Measurements from ENCODE around the gene PHTF1. TPM values are rescaled to one million over a fixed set of nuclear protein-coding genes. Genes with fewer than 3 reads are reported as not detected.

PHTF1 gene
- 10 to 100 TPM; 17.0 to 24.5 TPM for total RNA-seq

GRCh38 chr1:113759333-113760101, at the start of gene PHTF1:
Gene PHTF1 (minus strand): TSS chr1:113759486. CDS start chr1:113758703, 783 bp downstream.
- peak within 1 kb of the TSS; percentile 96 to 98 for H3K27ac Mint-ChIP-seq
- DNase-seq (ENCODE audit: low spot score in 2 of 2) (peak; percentile 63 to 83), ATAC-seq (peak; percentile 84 to 91)
- no peaks in the 10 kb centered on the region for H3K9me3 Mint-ChIP-seq
- peaks cover 5 to 9% of the 10 kb centered on the region in 2 donors for H3K36me3 Mint-ChIP-seq

GRCh38 chr1:113808450-113809195, 49.3 kb upstream of the PHTF1 start:
- no peak for DNase-seq (ENCODE audit: low spot score in 2 of 2)
- Mint-ChIP-seq H3K9me3 (no peaks in the 10 kb centered on the region), H3K27ac (peak overlapping the region in 1 of 2 donors; percentile 84), H3K36me3 (peaks cover 8 to 33% of the 10 kb centered on the region in 2 donors)
- no peak for ATAC-seq

- H3K36me3 Mint-ChIP-seq, result peaks cover 0 to 29% of the 10 kb centered on the region in 2 donors
- ATAC-seq, result no peak
- no peak overlapping the region for H3K27ac Mint-ChIP-seq
- DNase-seq (ENCODE audit: low spot score in 2 of 2), result no peak
- H3K9me3 Mint-ChIP-seq, result no peaks in the 10 kb centered on the region
Observed at GRCh38 chr1:113805639-113806038, 46.4 kb upstream of the PHTF1 start.

- Mint-ChIP-seq H3K27ac (no peak overlapping the region), H3K9me3 (no peaks in the 10 kb centered on the region), H3K36me3 (peaks cover 0 to 29% of the 10 kb centered on the region in 2 donors)
- ATAC-seq (no peak), DNase-seq (ENCODE audit: low spot score in 2 of 2) (no peak)
Observed at GRCh38 chr1:113805256-113805531, 45.9 kb upstream of the PHTF1 start.

- ATAC-seq (peak; percentile 29 to 66), DNase-seq (ENCODE audit: low spot score in 2 of 2) (no peak)
- H3K36me3 Mint-ChIP-seq, result peaks cover 0 to 29% of the 10 kb centered on the region in 2 donors
- peak overlapping the region in 1 of 2 donors; percentile 77 for H3K27ac Mint-ChIP-seq
- no peaks in the 10 kb centered on the region for H3K9me3 Mint-ChIP-seq
Observed at GRCh38 chr1:113804421-113805255, 45.4 kb upstream of the PHTF1 start.

- Mint-ChIP-seq H3K36me3 (peaks cover 0 to 34% of the 10 kb centered on the region in 2 donors), H3K9me3 (no peaks in the 10 kb centered on the region), H3K27ac (peak overlapping the region in 1 of 2 donors; percentile 72)
- ATAC-seq, result peak; percentile 73 to 93
- DNase-seq (ENCODE audit: low spot score in 2 of 2), result peak in 1 of 2 donors; percentile 18
Observed at GRCh38 chr1:113802367-113803007, 43.2 kb upstream of the PHTF1 start.

GRCh38 chr1:113800487-113800886, 41.2 kb upstream of the PHTF1 start:
- ATAC-seq, result no peak
- peaks cover 0 to 19% of the 10 kb centered on the region in 2 donors for H3K36me3 Mint-ChIP-seq
- H3K27ac Mint-ChIP-seq, result no peak overlapping the region
- DNase-seq (ENCODE audit: low spot score in 2 of 2), result no peak
- H3K9me3 Mint-ChIP-seq, result no peaks in the 10 kb centered on the region

- Mint-ChIP-seq H3K27ac (no peak overlapping the region), H3K36me3 (peaks cover 0 to 20% of the 10 kb centered on the region in 2 donors), H3K9me3 (peaks cover 0 to 6% of the 10 kb centered on the region in 2 donors)
- ATAC-seq, result no peak
- no peak for DNase-seq (ENCODE audit: low spot score in 2 of 2)
Observed at GRCh38 chr1:113797472-113797871, 38.2 kb upstream of the PHTF1 start.

GRCh38 chr1:113793878-113794834, 34.9 kb upstream of the PHTF1 start:
- DNase-seq (ENCODE audit: low spot score in 2 of 2), result no peak
- Mint-ChIP-seq H3K36me3 (peaks cover 4 to 32% of the 10 kb centered on the region in 2 donors), H3K27ac (peak overlapping the region in 1 of 2 donors; percentile 31), H3K9me3 (peaks cover 0 to 6% of the 10 kb centered on the region in 2 donors)
- ATAC-seq, result no peak

GRCh38 chr1:113792986-113793385, 33.7 kb upstream of the PHTF1 start:
- Mint-ChIP-seq H3K9me3 (peaks cover 0 to 6% of the 10 kb centered on the region in 2 donors), H3K27ac (no peak overlapping the region), H3K36me3 (peaks cover 4 to 44% of the 10 kb centered on the region in 2 donors)
- ATAC-seq (no peak), DNase-seq (ENCODE audit: low spot score in 2 of 2) (no peak)

GRCh38 chr1:113792471-113792870, 33.2 kb upstream of the PHTF1 start:
- peaks cover 0 to 6% of the 10 kb centered on the region in 2 donors for H3K9me3 Mint-ChIP-seq
- DNase-seq (ENCODE audit: low spot score in 2 of 2) (no peak), ATAC-seq (peak; percentile 58 to 68)
- H3K27ac Mint-ChIP-seq, result peak overlapping the region in 1 of 2 donors; percentile 18
- peaks cover 4 to 42% of the 10 kb centered on the region in 2 donors for H3K36me3 Mint-ChIP-seq

- Mint-ChIP-seq H3K27ac (no peak overlapping the region), H3K36me3 (peaks cover 4 to 42% of the 10 kb centered on the region in 2 donors), H3K9me3 (no peaks in the 10 kb centered on the region)
- ATAC-seq (no peak), DNase-seq (ENCODE audit: low spot score in 2 of 2) (no peak)
Observed at GRCh38 chr1:113788802-113789201, 29.5 kb upstream of the PHTF1 start.

- Mint-ChIP-seq H3K9me3 (no peaks in the 10 kb centered on the region), H3K27ac (peak overlapping the region; percentile 66 to 67), H3K36me3 (peaks cover 4 to 39% of the 10 kb centered on the region in 2 donors)
- DNase-seq (ENCODE audit: low spot score in 2 of 2) (no peak), ATAC-seq (peak in 1 of 2 donors; percentile 20)
Observed at GRCh38 chr1:113787663-113788062, 28.4 kb upstream of the PHTF1 start.

- no peaks in the 10 kb centered on the region for H3K9me3 Mint-ChIP-seq
- peak overlapping the region in 1 of 2 donors; percentile 26 for H3K27ac Mint-ChIP-seq
- peaks cover 4 to 34% of the 10 kb centered on the region in 2 donors for H3K36me3 Mint-ChIP-seq
- DNase-seq (ENCODE audit: low spot score in 2 of 2), result no peak
- no peak for ATAC-seq
Observed at GRCh38 chr1:113786069-113786468, 26.8 kb upstream of the PHTF1 start.

GRCh38 chr1:113784104-113784779, 25.0 kb upstream of the PHTF1 start:
- DNase-seq (ENCODE audit: low spot score in 2 of 2) (peak in 1 of 2 donors; percentile 27), ATAC-seq (peak; percentile 66 to 81)
- no peaks in the 10 kb centered on the region for H3K9me3 Mint-ChIP-seq
- H3K27ac Mint-ChIP-seq, result peak overlapping the region in 1 of 2 donors; percentile 99
- H3K36me3 Mint-ChIP-seq, result peaks cover 0 to 30% of the 10 kb centered on the region in 2 donors
